Measurements from ENCODE around the gene CDC123. TPM values are rescaled to one million over a fixed set of nuclear protein-coding genes. Genes with fewer than 3 reads are reported as not detected.
"Not testable (repeated sequence)": the region's sequence is repeated elsewhere in the genome, so short reads cannot be mapped to it uniquely, and the experiment has no call there.

The CDC123 gene
- total and polyA plus RNA-seq, 5 donors = 46.0 to 70.4 (median 58.0) TPM

GRCh38 chr10:12165999-12166775, 29.8 kb upstream of the CDC123 start:
- H3K9me3 ChIP-seq (ENCODE audit: control insufficient read depth, low read length) = no peaks in the 10 kb centered on the region
- no peak overlapping the region for H3K27ac ChIP-seq (ENCODE audit: low read length)
- no peaks in the 10 kb centered on the region for H3K4me1 ChIP-seq (ENCODE audit: control insufficient read depth, insufficient read depth, low read length)
- no peak overlapping the region for H3K4me3 ChIP-seq (ENCODE audit: low read length)
- WGBS = 77% methylated on average over 6 of the region's 6 CpGs
- DNase-seq = no peak
- ATAC-seq = peak in 1 of 2 donors; percentile 58
- intact Hi-C loops (cut with DNase I) = no loop called here
- H3K27me3 ChIP-seq (ENCODE audit: control insufficient read depth, insufficient read depth) = no peaks in the 10 kb centered on the region

- H3K4me1 ChIP-seq (ENCODE audit: control insufficient read depth, insufficient read depth, low read length); DNase-seq; H3K9me3 ChIP-seq (ENCODE audit: control insufficient read depth, low read length); H3K27me3 ChIP-seq (ENCODE audit: control insufficient read depth, insufficient read depth); intact Hi-C loops (cut with DNase I); H3K4me3 ChIP-seq (ENCODE audit: low read length); ATAC-seq; H3K27ac ChIP-seq (ENCODE audit: low read length): not testable (repeated sequence)
- 87% methylated on average over 6 of the region's 6 CpGs for WGBS
Measured at GRCh38 chr10:12171512-12171911, 24.5 kb upstream of the CDC123 start.

- intact Hi-C loops (cut with DNase I) = no loop called here
- H3K27ac ChIP-seq (ENCODE audit: low read length) = no peak overlapping the region
- ATAC-seq (no peak), DNase-seq (no peak)
- H3K27me3 ChIP-seq (ENCODE audit: control insufficient read depth, insufficient read depth) = no peaks in the 10 kb centered on the region
- no peaks in the 10 kb centered on the region for H3K4me1 ChIP-seq (ENCODE audit: control insufficient read depth, insufficient read depth, low read length)
- no peak overlapping the region for H3K4me3 ChIP-seq (ENCODE audit: low read length)
- no peaks in the 10 kb centered on the region for H3K9me3 ChIP-seq (ENCODE audit: control insufficient read depth, low read length)
- 88% methylated on average over 9 of the region's 9 CpGs for WGBS
Measured at GRCh38 chr10:12177642-12178041, 18.3 kb upstream of the CDC123 start.

GRCh38 chr10:12179606-12180170, 16.3 kb upstream of the CDC123 start:
- intact Hi-C loops (cut with DNase I) = no loop called here
- ATAC-seq (no peak), DNase-seq (no peak)
- 81% methylated on average over 4 of the region's 4 CpGs for WGBS
- H3K4me3 ChIP-seq (ENCODE audit: low read length) = no peak overlapping the region
- H3K4me1 ChIP-seq (ENCODE audit: control insufficient read depth, insufficient read depth, low read length) = no peaks in the 10 kb centered on the region
- H3K27ac ChIP-seq (ENCODE audit: low read length) = no peak overlapping the region
- no peaks in the 10 kb centered on the region for H3K9me3 ChIP-seq (ENCODE audit: control insufficient read depth, low read length)
- H3K27me3 ChIP-seq (ENCODE audit: control insufficient read depth, insufficient read depth) = no peaks in the 10 kb centered on the region

GRCh38 chr10:12180221-12180974, 15.6 kb upstream of the CDC123 start:
- no peaks in the 10 kb centered on the region for H3K27me3 ChIP-seq (ENCODE audit: control insufficient read depth, insufficient read depth)
- no peaks in the 10 kb centered on the region for H3K4me1 ChIP-seq (ENCODE audit: control insufficient read depth, insufficient read depth, low read length)
- intact Hi-C loops (cut with DNase I) = no loop called here
- ATAC-seq = no peak
- DNase-seq = no peak
- WGBS = 83% methylated on average over 9 of the region's 9 CpGs
- no peak overlapping the region for H3K4me3 ChIP-seq (ENCODE audit: low read length)
- H3K27ac ChIP-seq (ENCODE audit: low read length) = no peak overlapping the region
- no peaks in the 10 kb centered on the region for H3K9me3 ChIP-seq (ENCODE audit: control insufficient read depth, low read length)

GRCh38 chr10:12181065-12181775, 14.8 kb upstream of the CDC123 start:
- no peaks in the 10 kb centered on the region for H3K9me3 ChIP-seq (ENCODE audit: control insufficient read depth, low read length)
- no peaks in the 10 kb centered on the region for H3K27me3 ChIP-seq (ENCODE audit: control insufficient read depth, insufficient read depth)
- DNase-seq = no peak
- no peak overlapping the region for H3K4me3 ChIP-seq (ENCODE audit: low read length)
- intact Hi-C loops (cut with DNase I) = no loop called here
- no peak overlapping the region for H3K27ac ChIP-seq (ENCODE audit: low read length)
- no peaks in the 10 kb centered on the region for H3K4me1 ChIP-seq (ENCODE audit: control insufficient read depth, insufficient read depth, low read length)
- 84% methylated on average over 13 of the region's 13 CpGs for WGBS
- ATAC-seq = peak; percentile 26 to 57

- H3K4me1 ChIP-seq (ENCODE audit: control insufficient read depth, insufficient read depth, low read length) = no peaks in the 10 kb centered on the region
- intact Hi-C loops (cut with DNase I) = no loop called here
- ATAC-seq = no peak
- DNase-seq = no peak
- no peaks in the 10 kb centered on the region for H3K27me3 ChIP-seq (ENCODE audit: control insufficient read depth, insufficient read depth)
- H3K4me3 ChIP-seq (ENCODE audit: low read length) = no peak overlapping the region
- no peaks in the 10 kb centered on the region for H3K9me3 ChIP-seq (ENCODE audit: control insufficient read depth, low read length)
- 95% methylated on average over 7 of the region's 7 CpGs for WGBS
- no peak overlapping the region for H3K27ac ChIP-seq (ENCODE audit: low read length)
Measured at GRCh38 chr10:12184165-12184564, 11.8 kb upstream of the CDC123 start.

GRCh38 chr10:12186323-12186722, 9.7 kb upstream of the CDC123 start:
- Histone ChIP-seq H3K27ac (ENCODE audit: low read length) (no peak overlapping the region), H3K4me3 (ENCODE audit: low read length) (no peak overlapping the region), H3K4me1 (ENCODE audit: control insufficient read depth, insufficient read depth, low read length) (no peaks in the 10 kb centered on the region), H3K9me3 (ENCODE audit: control insufficient read depth, low read length) (no peaks in the 10 kb centered on the region), H3K27me3 (ENCODE audit: control insufficient read depth, insufficient read depth) (no peaks in the 10 kb centered on the region)
- ATAC-seq (no peak), DNase-seq (no peak)
- intact Hi-C loops (cut with DNase I) = no loop called here
- WGBS = 83% methylated on average over 8 of the region's 8 CpGs

- intact Hi-C loops (cut with DNase I) = no loop called here
- Histone ChIP-seq H3K4me1 (ENCODE audit: control insufficient read depth, insufficient read depth, low read length) (no peaks in the 10 kb centered on the region), H3K27me3 (ENCODE audit: control insufficient read depth, insufficient read depth) (no peaks in the 10 kb centered on the region), H3K9me3 (ENCODE audit: control insufficient read depth, low read length) (no peaks in the 10 kb centered on the region), H3K4me3 (ENCODE audit: low read length) (no peak overlapping the region), H3K27ac (ENCODE audit: low read length) (no peak overlapping the region)
- 85% methylated on average over 5 of the region's 5 CpGs for WGBS
- DNase-seq = no peak
- ATAC-seq = no peak
Measured at GRCh38 chr10:12187321-12187905, 8.6 kb upstream of the CDC123 start.

GRCh38 chr10:12188656-12189055, 7.3 kb upstream of the CDC123 start:
- Histone ChIP-seq H3K4me1 (ENCODE audit: control insufficient read depth, insufficient read depth, low read length) (no peaks in the 10 kb centered on the region), H3K4me3 (ENCODE audit: low read length) (no peak overlapping the region), H3K27me3 (ENCODE audit: control insufficient read depth, insufficient read depth) (no peaks in the 10 kb centered on the region), H3K9me3 (ENCODE audit: control insufficient read depth, low read length) (no peaks in the 10 kb centered on the region), H3K27ac (ENCODE audit: low read length) (no peak overlapping the region)
- no peak for ATAC-seq
- intact Hi-C loops (cut with DNase I) = no loop called here
- DNase-seq = no peak
- 82% methylated on average over 6 of the region's 6 CpGs for WGBS
